Measurements from ENCODE around the gene CFAP46. TPM values are rescaled to one million over a fixed set of nuclear protein-coding genes. Genes with fewer than 3 reads are reported as not detected.

The CFAP46 gene
- total RNA-seq, 1 donor from 2014 or later: 1.1 TPM

DNA sequence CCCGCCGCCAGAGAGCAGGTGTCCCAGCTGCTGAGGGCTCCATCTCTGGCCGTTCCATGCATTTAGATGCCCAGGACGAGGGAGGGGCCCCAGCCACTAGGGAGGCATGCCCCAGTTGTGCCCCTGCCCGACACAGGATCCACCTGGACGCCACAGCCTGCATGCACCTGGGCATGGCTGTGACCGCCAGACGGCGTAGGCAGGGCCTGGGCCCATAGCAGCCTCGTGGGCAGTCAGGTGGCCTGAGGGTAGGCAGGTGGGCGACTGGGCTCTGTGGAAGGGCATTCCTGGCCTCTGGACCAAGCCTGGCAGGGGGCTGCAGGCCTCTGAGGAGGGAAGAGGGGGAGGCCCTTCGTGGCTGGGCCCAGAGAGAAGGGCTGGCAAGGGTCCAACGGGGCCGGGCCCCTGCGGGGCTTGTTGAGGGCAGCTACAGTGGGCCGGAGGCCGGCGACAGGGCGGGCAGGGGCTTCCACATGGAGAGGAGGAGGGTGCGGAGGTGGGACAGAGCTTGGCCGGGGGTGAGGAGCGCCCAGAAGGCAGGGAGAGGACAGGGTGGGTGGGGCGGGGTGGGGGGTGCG is 80.4 kb downstream of the CFAP46 start:
- DNase-seq (ENCODE audit: low spot score) (peak; percentile 60), ATAC-seq (no peak)
- intact Hi-C loops (cut with DNase I): no loop called here

- peak; percentile 52 for DNase-seq (ENCODE audit: low spot score)
- no peak for ATAC-seq
- intact Hi-C loops (cut with DNase I): no loop called here
Observed at GRCh38 chr10:132861116-132861691, 81.2 kb downstream of the CFAP46 start.

- DNase-seq (ENCODE audit: low spot score): peak; percentile 26
- ATAC-seq: no peak
- intact Hi-C loops (cut with DNase I): no loop called here
Observed at GRCh38 chr10:132860532-132860931, 81.8 kb downstream of the CFAP46 start.

- peak; percentile 33 for DNase-seq (ENCODE audit: low spot score)
- intact Hi-C loops (cut with DNase I): no loop called here
- no peak for ATAC-seq
Observed at GRCh38 chr10:132859084-132859855, 83.1 kb downstream of the CFAP46 start.

DNA sequence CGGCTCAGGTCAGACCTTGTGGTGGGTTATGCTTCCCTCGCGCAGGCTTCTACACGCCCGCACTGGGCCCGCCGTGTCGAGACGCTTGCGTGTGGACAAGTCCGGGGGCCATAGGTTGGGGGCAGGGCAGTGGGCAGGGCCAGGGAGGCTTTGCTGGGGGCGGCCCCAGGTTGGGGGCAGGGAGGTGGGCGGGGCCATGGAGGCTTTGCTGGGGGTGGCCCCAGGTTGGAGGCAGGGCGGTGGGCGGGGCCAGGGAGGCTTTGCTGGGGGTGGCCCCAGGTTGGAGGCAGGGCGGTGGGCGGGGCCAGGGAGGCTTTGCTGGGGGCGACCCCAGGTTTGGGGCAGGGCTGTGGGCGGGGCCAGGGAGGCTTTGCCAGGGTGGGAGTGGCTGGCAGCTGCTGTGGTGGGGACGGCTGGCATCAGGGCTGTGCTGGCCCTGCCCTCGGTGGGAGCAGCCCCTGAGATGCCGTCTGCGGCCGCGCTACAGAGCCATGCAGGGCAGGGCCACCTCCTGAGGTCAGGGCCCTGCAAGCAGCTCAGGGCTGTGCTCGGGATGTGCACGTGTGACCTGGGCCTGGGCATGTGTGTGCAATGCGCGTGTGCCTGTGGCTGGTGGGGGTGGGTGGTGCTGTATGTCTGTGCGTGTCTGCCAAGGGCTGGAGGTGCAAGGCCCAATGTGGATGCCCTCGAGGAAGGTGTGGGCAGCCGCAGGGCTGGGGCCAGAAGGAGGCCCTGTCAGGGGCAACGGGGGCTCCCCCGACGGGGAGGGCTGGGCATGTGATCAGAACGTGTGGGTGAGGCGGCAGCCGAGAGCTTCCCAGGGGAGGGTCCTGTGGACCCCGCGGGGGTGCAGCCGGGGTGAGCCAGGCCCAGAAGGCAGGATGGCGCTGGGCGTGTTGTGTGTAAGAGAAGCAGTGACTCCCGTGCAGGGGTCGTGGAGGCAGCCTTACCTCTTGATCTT is 84.0 kb downstream of the CFAP46 start:
- ATAC-seq (no peak), DNase-seq (ENCODE audit: low spot score) (peak; percentile 48)
- intact Hi-C loops (cut with DNase I): no loop called here

DNA sequence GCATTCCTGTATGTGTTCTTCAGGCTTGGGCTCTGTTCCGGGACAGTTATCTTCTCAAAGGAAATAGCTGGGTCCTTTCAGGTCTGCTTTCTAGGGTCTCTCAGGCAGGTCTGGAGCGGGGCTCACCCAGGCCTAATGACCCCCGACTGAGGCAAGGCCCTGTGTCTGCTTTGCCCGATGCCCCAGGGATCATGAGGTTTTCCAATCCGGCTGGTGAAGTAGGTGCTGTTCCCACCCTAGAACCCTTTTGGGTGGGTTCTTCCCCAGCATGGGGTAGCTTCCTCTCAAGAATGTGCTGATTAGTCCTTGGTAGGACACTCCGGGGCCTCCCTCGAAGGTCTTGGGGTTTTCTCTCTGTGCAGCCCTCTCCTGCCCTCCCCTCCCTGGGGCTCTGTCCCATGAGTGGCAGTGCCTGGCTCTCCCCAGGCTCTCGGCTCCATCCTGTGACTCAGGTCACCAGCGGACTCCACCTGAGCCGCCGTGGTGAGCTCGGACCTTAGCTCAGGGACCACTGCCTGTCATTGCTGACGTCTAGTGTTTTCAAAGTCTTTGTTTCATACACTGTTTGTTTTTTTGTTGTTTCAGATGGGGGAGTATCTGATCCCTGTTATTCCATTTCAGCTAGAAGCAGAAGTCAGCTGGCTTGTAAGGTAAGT is 85.4 kb downstream of the CFAP46 start:
- ATAC-seq: no peak
- peak; percentile 41 for DNase-seq (ENCODE audit: low spot score)
- intact Hi-C loops (cut with DNase I): no loop called here

GRCh38 chr10:132855889-132856288 is 86.5 kb downstream of the CFAP46 start:
- peak; percentile 12 for DNase-seq (ENCODE audit: low spot score)
- intact Hi-C loops (cut with DNase I): no loop called here
- no peak for ATAC-seq

DNA sequence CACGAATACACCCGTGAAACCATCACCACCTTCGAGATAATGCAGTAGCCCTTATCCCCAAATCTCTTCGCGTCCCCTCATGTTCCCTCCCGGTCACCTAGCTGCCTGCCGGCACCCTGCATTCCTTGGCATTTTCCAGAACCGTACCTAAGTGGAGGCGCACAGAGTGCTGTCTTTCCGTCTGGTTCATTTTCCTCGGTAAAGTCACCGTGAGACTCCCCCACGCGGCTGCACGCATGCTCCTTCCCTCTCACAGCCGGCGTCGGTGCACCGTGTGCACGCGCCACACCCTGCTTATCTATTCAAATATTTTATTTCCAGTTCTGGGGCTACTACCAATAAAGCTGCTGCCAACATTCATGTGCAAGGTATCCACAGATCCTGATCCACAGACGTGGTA is 90.9 kb downstream of the CFAP46 start:
- intact Hi-C loops (cut with DNase I): no loop called here
- ATAC-seq: no peak
- peak; percentile 7 for DNase-seq (ENCODE audit: low spot score)

GRCh38 chr10:132850896-132851295 is 91.5 kb downstream of the CFAP46 start:
- intact Hi-C loops (cut with DNase I): no loop called here
- peak; percentile 41 for DNase-seq (ENCODE audit: low spot score)

DNA sequence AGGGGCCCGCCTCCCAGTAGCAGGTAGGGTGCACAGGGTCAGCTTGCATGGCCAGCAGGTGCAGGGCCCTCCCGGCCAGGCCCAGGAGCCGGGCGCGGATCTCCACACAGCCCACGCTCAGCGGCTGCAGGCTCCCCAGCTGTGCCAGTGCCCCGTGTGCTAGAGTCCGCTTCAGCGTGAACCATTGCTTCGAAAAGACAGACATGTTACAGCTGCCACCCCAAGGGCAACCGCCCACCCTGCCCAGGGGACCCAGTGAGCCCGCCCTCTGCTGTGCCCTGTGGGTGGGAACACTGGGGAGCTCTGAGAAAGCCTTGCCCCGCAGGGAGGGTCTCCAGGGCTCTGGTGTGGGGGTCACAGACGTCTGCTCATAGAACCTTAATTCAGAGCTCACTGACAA is 92.1 kb downstream of the CFAP46 start:
- ATAC-seq (no peak), DNase-seq (ENCODE audit: low spot score) (peak; percentile 39)
- intact Hi-C loops (cut with DNase I): no loop called here

More at GRCh38 chr10:132850896-132851295, 91.5 kb downstream of the CFAP46 start:
- ATAC-seq: no peak

GRCh38 chr10:132849546-132850031 is 92.8 kb downstream of the CFAP46 start:
- DNase-seq (ENCODE audit: low spot score): peak; percentile 19
- no peak for ATAC-seq
- intact Hi-C loops (cut with DNase I): no loop called here

GRCh38 chr10:132848951-132849545 is 93.3 kb downstream of the CFAP46 start:
- DNase-seq (ENCODE audit: low spot score): peak; percentile 38
- intact Hi-C loops (cut with DNase I): no loop called here
- ATAC-seq: no peak

DNA sequence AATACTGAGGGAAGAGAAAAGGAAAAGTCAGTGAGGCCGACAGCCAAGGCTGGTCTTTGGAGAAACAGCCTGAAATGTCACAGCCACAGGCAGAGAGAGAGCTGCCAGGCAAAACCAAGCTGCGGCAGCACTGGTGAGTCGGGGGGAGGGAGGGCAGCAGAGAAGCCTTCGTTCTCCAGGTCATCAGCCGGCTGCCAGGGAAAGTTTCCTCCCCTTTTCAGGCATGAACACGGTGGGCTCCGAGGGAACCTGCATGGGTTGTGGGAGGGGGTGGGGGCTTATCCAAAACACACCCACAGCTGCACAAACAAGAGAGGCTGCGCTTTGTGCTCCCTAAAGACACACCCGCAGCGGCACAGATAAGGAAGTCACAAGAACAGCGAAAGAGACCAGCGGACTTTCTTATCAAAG is 94.1 kb downstream of the CFAP46 start:
- intact Hi-C loops (cut with DNase I): no loop called here
- peak; percentile 37 for DNase-seq (ENCODE audit: low spot score)
- peak; percentile 17 for ATAC-seq

GRCh38 chr10:132847856-132848255 is 94.5 kb downstream of the CFAP46 start:
- intact Hi-C loops (cut with DNase I): no loop called here
- DNase-seq (ENCODE audit: low spot score) (no peak), ATAC-seq (no peak)

- intact Hi-C loops (cut with DNase I): no loop called here
- no peak for ATAC-seq
- peak; percentile 49 for DNase-seq (ENCODE audit: low spot score)
Observed at GRCh38 chr10:132847416-132847777, 95.0 kb downstream of the CFAP46 start.

GRCh38 chr10:132846631-132847415 is 95.5 kb downstream of the CFAP46 start:
- intact Hi-C loops (cut with DNase I): no loop called here
- no peak for DNase-seq (ENCODE audit: low spot score)
- no peak for ATAC-seq

DNA sequence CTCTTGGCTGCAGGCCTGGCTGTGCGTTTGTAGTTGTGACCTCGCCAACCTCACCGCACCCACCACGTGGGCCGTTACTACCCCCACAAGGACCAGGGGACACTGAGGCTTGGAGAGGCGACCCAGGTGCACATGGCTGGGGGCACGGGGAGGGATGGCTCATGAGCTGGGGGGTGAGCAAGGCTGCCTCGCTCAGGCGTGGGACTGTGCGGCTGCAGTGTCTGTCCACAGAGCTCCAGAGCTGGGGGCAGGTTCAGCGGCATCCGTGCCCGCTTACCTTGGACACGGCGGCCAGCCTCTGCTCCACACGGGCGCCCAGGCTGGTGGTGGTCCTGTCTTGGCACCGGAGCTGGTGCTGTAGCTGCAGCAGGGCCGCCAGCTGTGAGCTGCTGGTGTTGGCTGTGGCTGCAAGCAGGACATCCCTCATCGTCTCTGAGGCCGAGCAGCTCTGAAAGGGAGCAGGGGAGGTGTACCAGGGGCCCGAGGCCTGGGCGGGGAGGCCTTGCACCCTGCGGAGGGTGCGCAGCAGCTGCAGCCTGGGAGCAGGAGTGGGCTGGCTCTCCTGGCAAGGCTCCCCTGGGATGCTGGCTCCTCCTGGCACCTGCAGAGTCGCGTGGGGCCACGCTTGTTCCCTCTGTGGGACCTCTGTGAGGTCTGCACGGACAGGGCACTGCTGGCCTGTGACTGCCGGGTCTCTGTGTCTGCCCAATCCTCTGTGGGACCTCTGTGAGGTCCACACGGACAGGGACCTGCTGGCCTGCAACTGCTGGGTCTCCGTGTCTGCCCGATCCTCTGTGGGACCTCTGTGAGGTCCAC is 96.4 kb downstream of the CFAP46 start:
- intact Hi-C loops (cut with DNase I): no loop called here
- no peak for ATAC-seq
- no peak for DNase-seq (ENCODE audit: low spot score)
